H9 (cell line): ENCODE measurements around the gene THBS3. TPM values are rescaled to one million over a fixed set of nuclear protein-coding genes. Genes with fewer than 3 reads are reported as not detected.

Source experiments
- DNase-seq: peaks from one replicate; pipeline ENCODE4 v3.0.0-alpha.2; 2017
- H2AFZ ChIP-seq: one replicate; pipeline ENCODE4 v1.6.1; 2013; ENCODE audit warnings: mild to moderate bottlenecking, low read length, control low read depth, moderate library complexity
- H2AK5ac ChIP-seq: 2 replicates; pipeline ENCODE4 v1.6.1; 2013; ENCODE audit warnings: low read length, control low read depth, mixed read lengths; ENCODE audit not compliant: insufficient read length
- H2BK120ac ChIP-seq: one replicate; pipeline ENCODE4 v1.6.1; 2013; ENCODE audit warnings: low read depth, mild to moderate bottlenecking, low read length, control low read depth, inconsistent platforms; ENCODE audit not compliant: poor library complexity, severe bottlenecking
- H2BK12ac ChIP-seq: 2 replicates; pipeline ENCODE4 v1.6.1; 2013; ENCODE audit warnings: low read length, control low read depth, mixed read lengths, low read depth; ENCODE audit not compliant: insufficient read length
- H2BK15ac ChIP-seq: 2 replicates; pipeline ENCODE4 v1.6.1; 2013; ENCODE audit warnings: low read depth, low read length, control low read depth
- H2BK20ac ChIP-seq: one replicate; pipeline ENCODE4 v1.6.1; 2013; ENCODE audit warnings: low read depth, mild to moderate bottlenecking, low read length, control low read depth, inconsistent platforms; ENCODE audit not compliant: poor library complexity, severe bottlenecking
- H2BK5ac ChIP-seq: 2 replicates; pipeline ENCODE4 v1.6.1; 2013; ENCODE audit warnings: low read length, control low read depth, mixed read lengths; ENCODE audit not compliant: insufficient read length
- H3K14ac ChIP-seq: 2 replicates; pipeline ENCODE4 v1.6.1; 2013; ENCODE audit warnings: low read length, control low read depth; ENCODE audit not compliant: insufficient read depth
- H3K18ac ChIP-seq: 2 replicates; pipeline ENCODE4 v1.6.1; 2013; ENCODE audit warnings: low read depth, mild to moderate bottlenecking, mixed read lengths, low read length, control low read depth; ENCODE audit not compliant: insufficient read length
- H3K23ac ChIP-seq: 2 replicates; pipeline ENCODE4 v1.6.1; 2013; ENCODE audit warnings: low read length, control low read depth, mixed read lengths, low read depth; ENCODE audit not compliant: insufficient read length
- H3K23me2 ChIP-seq: 2 replicates; pipeline ENCODE4 v1.6.1; 2013; ENCODE audit warnings: low read depth, mild to moderate bottlenecking, mixed read lengths, low read length, control low read depth; ENCODE audit not compliant: insufficient read length, poor library complexity, severe bottlenecking
- H3K27ac ChIP-seq: 2 replicates; pipeline ENCODE4 v1.5.1; 2013; ENCODE audit warnings: low read length, control low read depth, mixed read lengths, low read depth; ENCODE audit not compliant: insufficient read length
- H3K27me3 ChIP-seq: 2 replicates; pipeline ENCODE4 v1.6.1; 2013; ENCODE audit warnings: low read length, control low read depth, inconsistent platforms; ENCODE audit not compliant: insufficient read depth
- H3K4ac ChIP-seq: 2 replicates; pipeline ENCODE4 v1.6.1; 2013; ENCODE audit warnings: low read depth, mild to moderate bottlenecking, control low read depth, inconsistent platforms, low read length, moderate library complexity
- H3K4me1 ChIP-seq: 2 replicates; pipeline ENCODE4 v1.6.1; 2013; ENCODE audit warnings: low read length, control low read depth, inconsistent platforms; ENCODE audit not compliant: insufficient read depth
- H3K4me2 ChIP-seq: 2 replicates; pipeline ENCODE4 v1.6.1; 2013; ENCODE audit warnings: low read length, control low read depth, mixed read lengths; ENCODE audit not compliant: insufficient read length, insufficient read depth
- H3K56ac ChIP-seq: 2 replicates; pipeline ENCODE4 v1.6.1; 2013; ENCODE audit warnings: low read depth, mild to moderate bottlenecking, mixed read lengths, low read length, control low read depth; ENCODE audit not compliant: insufficient read length
- H3K79me1 ChIP-seq: 2 replicates; pipeline ENCODE4 v1.6.1; 2013; ENCODE audit warnings: low read depth, mild to moderate bottlenecking, moderate library complexity, low read length, control low read depth, inconsistent platforms; ENCODE audit not compliant: insufficient read depth, poor library complexity, severe bottlenecking
- H3K79me2 ChIP-seq: 2 replicates; pipeline ENCODE4 v1.6.1; 2013; ENCODE audit warnings: low read length, control low read depth, inconsistent platforms; ENCODE audit not compliant: insufficient read depth
- H3K9ac ChIP-seq: 2 replicates; pipeline ENCODE4 v1.6.1; 2013; ENCODE audit warnings: low read length, control low read depth, mixed read lengths; ENCODE audit not compliant: insufficient read length; ENCODE audit errors: extremely low read depth
- H3K9me3 ChIP-seq: one replicate; pipeline ENCODE4 v1.6.1; 2013; ENCODE audit warnings: low read depth, low read length, inconsistent platforms; ENCODE audit not compliant: control insufficient read depth
- H3T11ph ChIP-seq: one replicate; pipeline ENCODE4 v1.6.1; 2013; ENCODE audit warnings: mild to moderate bottlenecking, low read length, control low read depth, inconsistent platforms
- H4K20me1 ChIP-seq: one replicate; pipeline ENCODE4 v1.6.1; 2013; ENCODE audit not compliant: control insufficient read depth, insufficient read length, insufficient read depth
- H4K5ac ChIP-seq: 2 replicates; pipeline ENCODE4 v1.6.1; 2013; ENCODE audit warnings: low read depth, mild to moderate bottlenecking, mixed read lengths, low read length, control low read depth; ENCODE audit not compliant: insufficient read length
- H4K8ac ChIP-seq: replicated peaks from 2 replicates; pipeline ENCODE4 v1.6.1; 2013; ENCODE audit warnings: low read length, control low read depth, mixed read lengths, low read depth; ENCODE audit not compliant: insufficient read length
- H4K91ac ChIP-seq: 2 replicates; pipeline ENCODE4 v1.6.1; 2013; ENCODE audit warnings: low read depth, mild to moderate bottlenecking, moderate library complexity, mixed read lengths, low read length, control low read depth; ENCODE audit not compliant: insufficient read length
- H3K27ac Mint-ChIP-seq, 3 experiments: 2 replicates in 2 of 3; 3 replicates in 1 of 3; pipeline ENCODE4 v1.8.0; 2020 to 2021; ENCODE audit warnings: mixed read lengths in 3 of 3, mild to moderate bottlenecking in 1 of 3, moderate library complexity in 1 of 3
- H3K27me3 Mint-ChIP-seq: 2 replicates; pipeline ENCODE4 v1.8.0; 2021; ENCODE audit warnings: low read depth, mild to moderate bottlenecking, moderate library complexity, mixed read lengths
- H3K36me3 Mint-ChIP-seq, 3 experiments: 2 replicates in 2 of 3; 3 replicates in 1 of 3; pipeline ENCODE4 v1.8.0; 2020 to 2021; ENCODE audit warnings: low read depth in 3 of 3, mixed read lengths in 3 of 3; ENCODE audit not compliant: insufficient read depth in 1 of 3
- H3K4me1 Mint-ChIP-seq, 2 experiments: 2 replicates each; pipeline ENCODE4 v1.8.0; 2020; ENCODE audit warnings: mixed read lengths in 2 of 2
- H3K4me3 Mint-ChIP-seq, 2 experiments: 2 replicates in 1 of 2; 3 replicates in 1 of 2; pipeline ENCODE4 v1.8.0; 2020 to 2021; ENCODE audit warnings: mild to moderate bottlenecking in 2 of 2, mixed read lengths in 2 of 2, moderate library complexity in 1 of 2
- H3K9me3 Mint-ChIP-seq, 2 experiments: 2 replicates in 1 of 2; 3 replicates in 1 of 2; pipeline ENCODE4 v1.8.0; 2020; ENCODE audit warnings: mild to moderate bottlenecking in 2 of 2, mixed read lengths in 2 of 2, moderate library complexity in 1 of 2
- CTCF ChIP-seq: fragments of 200-600 bp; sonication (generic); conservative IDR thresholded peaks from 3 replicates; pipeline ENCODE4 v1.8.0; 2021; ENCODE audit warnings: antibody characterized with exemption, mild to moderate bottlenecking
- WGBS: extraction: QIAGEN DNeasy Blood & Tissue Kit; methylation state at CpG from one replicate; pipeline ENCODE4 v1.1.7; 2013; ENCODE audit warnings: missing lambda C conversion rate, low lambda C conversion rate, mixed read lengths; ENCODE audit not compliant: insufficient read length; ENCODE audit errors: extremely low coverage; 5-methylcytosine and 5-hydroxymethylcytosine counted together
- total RNA-seq: library from RNA; stranded (reverse); gene quantifications from 2 replicates; pipeline ENCODE4 v1.2.1, GENCODE V29; 2021

Gene THBS3
- total RNA-seq, 1 experiment from 2014 or later: 5.9 TPM

- Mint-ChIP-seq H3K4me1 (peaks cover 17 to 30% of the 10 kb centered on the region in 2 experiments), H3K27ac (no peak overlapping the region), H3K4me3 (no peak overlapping the region), H3K9me3 (peaks cover 0 to 4% of the 10 kb centered on the region in 2 experiments; a peak in 3 of 5 replicates), H3K27me3 (no peaks in the 10 kb centered on the region; the same call in 1 of the 2 replicates), H3K36me3 (peaks cover 3 to 22% (median 16%) of the 10 kb centered on the region in 3 experiments)
- Histone ChIP-seq H4K91ac (no peak overlapping the region), H4K20me1 (no peaks in the 10 kb centered on the region), H2BK120ac (no peak overlapping the region), H2AK5ac (no peak overlapping the region), H3K4me2 (no peak overlapping the region), H3K9me3 (no peaks in the 10 kb centered on the region), H3T11ph (no peak overlapping the region), H3K23ac (no peak overlapping the region), H2BK15ac (no peak overlapping the region), H3K27ac (no peak overlapping the region), H3K79me2 (no peaks in the 10 kb centered on the region; the same call in 1 of the 2 replicates), H2BK5ac (no peak overlapping the region), H3K18ac (no peak overlapping the region), H3K56ac (no peak overlapping the region), H2BK20ac (no peak overlapping the region), H4K5ac (no peak overlapping the region), H4K8ac (no peak overlapping the region), H3K14ac (no peak overlapping the region), H3K4me1 (no peaks in the 10 kb centered on the region), H3K27me3 (no peaks in the 10 kb centered on the region), H2BK12ac (no peak overlapping the region), H3K9ac (no peak overlapping the region), H3K23me2 (peaks cover 21% of the 10 kb centered on the region), H3K79me1 (no peaks in the 10 kb centered on the region), H3K4ac (no peak overlapping the region), H2AFZ (no peak overlapping the region)
- no CpG with 5 or more reads among the region's 5 CpGs for WGBS
- TF ChIP-seq CTCF: no peak
- no peak for DNase-seq
Observed at GRCh38 chr1:155169541-155169940, 38.2 kb downstream of the THBS3 start.
